ENCODE results near the gene ERI3.

DNA sequence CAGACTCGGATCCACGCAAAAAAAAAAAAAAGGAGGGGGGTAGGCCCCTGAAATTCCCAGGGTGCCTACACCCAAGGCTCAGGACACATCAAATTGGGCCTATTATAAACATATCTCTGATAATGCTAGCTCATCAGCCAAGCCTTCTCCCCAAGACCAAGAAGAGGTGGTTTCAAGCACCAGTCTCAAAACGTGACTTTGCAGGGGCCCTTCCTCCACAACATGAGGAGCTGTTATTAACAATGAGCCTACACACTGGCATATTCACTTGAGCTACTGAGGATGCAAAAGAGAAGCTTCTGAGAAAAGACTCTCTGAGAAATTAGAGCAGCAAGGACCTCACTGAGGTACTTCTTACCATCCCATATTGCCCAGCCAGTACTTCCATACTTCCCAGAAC lies 32.7 kb downstream of the ERI3 start:
- TF ChIP-seq CTCF (IDR thresholded peaks at IDR 0.05; ENCODE audit: insufficient read depth, low read depth, low read length) (no peak), EZH2 (IDR thresholded peaks at IDR 0.05; ENCODE audit: insufficient read depth, low read length) (no peak)
